ENCODE measurements around the gene CGB2. TPM values are rescaled to one million over a fixed set of nuclear protein-coding genes. Genes with fewer than 3 reads are reported as not detected.
"Not testable (repeated sequence)": the region's sequence is repeated elsewhere in the genome, so short reads cannot be mapped to it uniquely, and the experiment has no call there.

The CGB2 gene
- not detected in 2 replicates for total RNA-seq (ENCODE audit: low replicate concordance)
- long read RNA-seq, result 0 reads

DNA sequence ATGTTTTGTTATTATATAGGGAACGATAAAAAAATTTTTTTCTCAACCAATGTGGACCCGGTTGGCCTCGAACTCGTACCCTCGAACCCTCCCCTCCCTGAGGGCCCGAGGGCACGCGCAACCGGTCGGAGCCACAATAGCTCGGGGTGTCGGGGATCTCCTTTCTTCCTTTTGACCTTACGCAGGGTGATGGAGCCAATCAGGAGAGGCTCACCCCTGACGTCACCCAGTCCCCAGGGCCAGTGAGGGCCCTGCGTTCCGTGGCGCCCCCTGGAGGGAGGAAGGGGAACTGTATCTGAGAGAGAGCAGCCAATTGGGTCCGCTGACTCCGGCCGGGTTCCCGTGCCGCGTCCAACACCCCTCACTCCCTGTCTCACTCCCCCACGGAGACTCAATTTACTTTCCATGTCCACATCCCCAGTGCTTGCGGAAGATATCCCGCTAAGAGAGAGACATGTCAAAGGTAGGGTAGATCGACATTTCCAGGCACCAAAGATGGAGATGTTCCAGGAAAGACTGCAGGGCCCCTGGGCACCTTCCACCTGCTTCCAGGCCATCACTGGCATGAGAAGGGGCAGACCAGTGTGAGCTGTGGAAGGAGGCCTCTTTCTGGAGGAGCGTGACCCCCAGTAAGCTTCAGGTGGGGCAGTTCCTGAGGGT, at the start of gene CGB2:
TSS of gene CGB2 (plus strand) at position 249 of the 660 bp plus-strand sequence. CDS start at position 455, 206 bp downstream.
- not testable (repeated sequence) for H3K27ac Mint-ChIP-seq

GRCh38 chr19:48982280-48982679, 49.4 kb upstream of the CGB2 start:
- DNase-seq (ENCODE audit: extremely low spot score, unreplicated experiment), result no peak
- TF ChIP-seq, protein P1, sequence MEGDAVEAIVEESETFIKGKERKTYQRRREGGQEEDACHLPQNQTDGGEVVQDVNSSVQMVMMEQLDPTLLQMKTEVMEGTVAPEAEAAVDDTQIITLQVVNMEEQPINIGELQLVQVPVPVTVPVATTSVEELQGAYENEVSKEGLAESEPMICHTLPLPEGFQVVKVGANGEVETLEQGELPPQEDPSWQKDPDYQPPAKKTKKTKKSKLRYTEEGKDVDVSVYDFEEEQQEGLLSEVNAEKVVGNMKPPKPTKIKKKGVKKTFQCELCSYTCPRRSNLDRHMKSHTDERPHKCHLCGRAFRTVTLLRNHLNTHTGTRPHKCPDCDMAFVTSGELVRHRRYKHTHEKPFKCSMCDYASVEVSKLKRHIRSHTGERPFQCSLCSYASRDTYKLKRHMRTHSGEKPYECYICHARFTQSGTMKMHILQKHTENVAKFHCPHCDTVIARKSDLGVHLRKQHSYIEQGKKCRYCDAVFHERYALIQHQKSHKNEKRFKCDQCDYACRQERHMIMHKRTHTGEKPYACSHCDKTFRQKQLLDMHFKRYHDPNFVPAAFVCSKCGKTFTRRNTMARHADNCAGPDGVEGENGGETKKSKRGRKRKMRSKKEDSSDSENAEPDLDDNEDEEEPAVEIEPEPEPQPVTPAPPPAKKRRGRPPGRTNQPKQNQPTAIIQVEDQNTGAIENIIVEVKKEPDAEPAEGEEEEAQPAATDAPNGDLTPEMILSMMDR (conservative IDR thresholded peaks at IDR 0.05), result no peak
- no peaks in the 10 kb centered on the region for H3K27me3 Mint-ChIP-seq
- peaks cover 19% of the 10 kb centered on the region for H3K36me3 Mint-ChIP-seq
- no peaks in the 10 kb centered on the region for H3K9me3 Mint-ChIP-seq
- peaks cover 5% of the 10 kb centered on the region for H3K4me1 Mint-ChIP-seq (ENCODE audit: unreplicated experiment)
- H3K4me3 Mint-ChIP-seq, result no peak overlapping the region
- H3K27ac Mint-ChIP-seq, result no peak overlapping the region

More for the DNA sequence above, at the start of gene CGB2:
- H3K9me3 Mint-ChIP-seq; H3K4me3 Mint-ChIP-seq; H3K36me3 Mint-ChIP-seq; DNase-seq (ENCODE audit: extremely low spot score, unreplicated experiment); H3K4me1 Mint-ChIP-seq (ENCODE audit: unreplicated experiment): not testable (repeated sequence)
- TF ChIP-seq, protein P1 (conservative IDR thresholded peaks at IDR 0.05), result peak; percentile 68
- peaks cover 10% of the 10 kb centered on the region for H3K27me3 Mint-ChIP-seq

- Mint-ChIP-seq H3K27ac (no peak overlapping the region), H3K4me1 (ENCODE audit: unreplicated experiment) (peaks cover 5% of the 10 kb centered on the region), H3K36me3 (peaks cover 25% of the 10 kb centered on the region), H3K4me3 (no peak overlapping the region), H3K27me3 (no peaks in the 10 kb centered on the region), H3K9me3 (no peaks in the 10 kb centered on the region)
- no peak for DNase-seq (ENCODE audit: extremely low spot score, unreplicated experiment)
- TF ChIP-seq, protein P1 (conservative IDR thresholded peaks at IDR 0.05), result no peak
These were observed 46.0 kb upstream of the CGB2 start for GRCh38 chr19:48985711-48986110.

DNA sequence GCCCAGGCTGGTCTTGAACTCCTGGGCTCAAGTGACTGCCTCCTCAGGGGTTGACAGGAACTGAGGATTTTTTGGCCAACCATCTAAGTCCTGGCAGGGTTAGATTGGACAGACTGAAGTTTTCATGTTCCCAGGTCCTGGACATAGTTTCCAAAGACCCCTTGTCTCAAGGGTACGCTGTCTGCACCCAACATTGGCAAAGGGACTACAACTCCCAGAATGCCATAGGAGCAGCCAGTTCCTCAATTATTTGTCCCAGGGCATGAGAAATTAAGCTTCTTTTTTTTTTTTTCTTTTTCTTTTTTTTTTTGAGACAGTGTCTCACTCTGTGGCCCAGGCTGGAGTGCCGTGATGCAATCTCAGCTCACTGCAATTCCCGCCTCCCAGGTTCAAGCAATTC, 45.5 kb upstream of the CGB2 start:
- TF ChIP-seq, protein P1 (conservative IDR thresholded peaks at IDR 0.05), result no peak
- H3K27ac Mint-ChIP-seq, result no peak overlapping the region
- H3K4me1 Mint-ChIP-seq (ENCODE audit: unreplicated experiment), result peaks cover 9% of the 10 kb centered on the region
- DNase-seq (ENCODE audit: extremely low spot score, unreplicated experiment), result no peak
- H3K27me3 Mint-ChIP-seq, result no peaks in the 10 kb centered on the region
- peaks cover 25% of the 10 kb centered on the region for H3K36me3 Mint-ChIP-seq
- H3K9me3 Mint-ChIP-seq, result no peaks in the 10 kb centered on the region
- no peak overlapping the region for H3K4me3 Mint-ChIP-seq

GRCh38 chr19:48987323-48987722, 44.4 kb upstream of the CGB2 start:
- H3K4me3 Mint-ChIP-seq, result no peak overlapping the region
- no peaks in the 10 kb centered on the region for H3K27me3 Mint-ChIP-seq
- DNase-seq (ENCODE audit: extremely low spot score, unreplicated experiment), result no peak
- H3K36me3 Mint-ChIP-seq, result peaks cover 20% of the 10 kb centered on the region
- TF ChIP-seq, protein P1 (conservative IDR thresholded peaks at IDR 0.05), result no peak
- H3K9me3 Mint-ChIP-seq, result no peaks in the 10 kb centered on the region
- no peak overlapping the region for H3K27ac Mint-ChIP-seq
- H3K4me1 Mint-ChIP-seq (ENCODE audit: unreplicated experiment), result peaks cover 9% of the 10 kb centered on the region
